Amygdala (tissue), 56 donors: Measurements from ENCODE around the gene GPR152.
A peak's percentile ranks its signal among the peaks of the same experiment; 100 is the strongest.
"Not testable (repeated sequence)": the region's sequence is repeated elsewhere in the genome, so short reads cannot be mapped to it uniquely, and the experiment has no call there.

Experiments used
- DNase-seq, 56 donors: peaks; one replicate each; lab custom pipeline; 2025; lab: John Stamatoyannopoulos, UW

The GPR152 gene

GRCh38 chr11:67466962-67467771, 14.6 kb upstream of the GPR152 start:
- no peak for DNase-seq

- peak in 10 of 56 donors; percentile 16 to 37 (median 30) for DNase-seq
Observed at GRCh38 chr11:67466367-67466766, 13.8 kb upstream of the GPR152 start.

GRCh38 chr11:67465530-67465929, 13.0 kb upstream of the GPR152 start:
- DNase-seq = not testable (repeated sequence)

GRCh38 chr11:67465189-67465510, 12.6 kb upstream of the GPR152 start:
- DNase-seq = no peak

GRCh38 chr11:67464411-67465188, 12.1 kb upstream of the GPR152 start:
- DNase-seq = peak in 51 of 56 donors; percentile 11 to 89 (median 60)

GRCh38 chr11:67463680-67464410, 11.3 kb upstream of the GPR152 start:
- peak in 14 of 56 donors; percentile 18 to 55 (median 34) for DNase-seq

GRCh38 chr11:67463186-67463585, 10.7 kb upstream of the GPR152 start:
- no peak for DNase-seq

GRCh38 chr11:67458266-67458665, 5.7 kb upstream of the GPR152 start:
- no peak for DNase-seq

- DNase-seq = no peak
Observed at GRCh38 chr11:67457453-67457852, 4.9 kb upstream of the GPR152 start.

- no peak for DNase-seq
Observed at GRCh38 chr11:67456068-67456705, 3.7 kb upstream of the GPR152 start.

GRCh38 chr11:67455054-67455453, 2.5 kb upstream of the GPR152 start, which contains the start of gene CABP4:
TSS of gene CABP4 (plus strand) at chr11:67455354. CDS start at chr11:67455424, 70 bp downstream.
- no peak for DNase-seq

- DNase-seq = no peak
Observed at GRCh38 chr11:67453816-67454732, 1.5 kb upstream of the GPR152 start.

- DNase-seq = no peak
Observed at GRCh38 chr11:67451658-67451976, 912 bp downstream of the GPR152 start.

- DNase-seq = no peak
Observed at GRCh38 chr11:67450796-67451657, 1.5 kb downstream of the GPR152 start.

- peak in 1 of 56 donors; percentile 25 for DNase-seq
Observed at GRCh38 chr11:67449116-67449844, 3.2 kb downstream of the GPR152 start.

GRCh38 chr11:67448220-67448609, 4.3 kb downstream of the GPR152 start:
- DNase-seq = no peak

GRCh38 chr11:67445515-67445914, 7.0 kb downstream of the GPR152 start:
- DNase-seq = no peak
